Progenitor cell of endocrine pancreas (in vitro differentiated cells): ENCODE measurements around the gene C21orf58. TPM values are rescaled to one million over a fixed set of nuclear protein-coding genes. Genes with fewer than 3 reads are reported as not detected.
A peak's percentile ranks its signal among the peaks of the same experiment; 100 is the strongest.

ENCODE experiments used
- DNase-seq: peaks from one replicate; pipeline ENCODE4 v3.0.0; 2021; ENCODE audit warnings: low spot score; ENCODE audit not compliant: unreplicated experiment
- H3K27ac Mint-ChIP-seq: 2 replicates; pipeline ENCODE4 v1.8.0; 2021; ENCODE audit warnings: mild to moderate bottlenecking, moderate library complexity, mixed read lengths
- H3K27me3 Mint-ChIP-seq: 2 replicates; pipeline ENCODE4 v1.8.0; 2021; ENCODE audit warnings: mixed read lengths
- H3K36me3 Mint-ChIP-seq: 2 replicates; pipeline ENCODE4 v1.8.0; 2022; ENCODE audit warnings: mixed read lengths; ENCODE audit not compliant: insufficient read depth
- H3K4me1 Mint-ChIP-seq: 2 replicates; pipeline ENCODE4 v1.8.0; 2021; ENCODE audit warnings: low read depth, mixed read lengths
- H3K4me3 Mint-ChIP-seq: 2 replicates; pipeline ENCODE4 v1.8.0; 2021; ENCODE audit warnings: low read depth, mild to moderate bottlenecking, moderate library complexity, mixed read lengths
- H3K9me3 Mint-ChIP-seq: 2 replicates; pipeline ENCODE4 v1.8.0; 2021; ENCODE audit warnings: low read depth, mixed read lengths
- CTCF ChIP-seq: fragments of 200-600 bp; sonication (generic); IDR thresholded peaks from one replicate; pipeline ENCODE4 v1.5.0; 2021; ENCODE audit warnings: antibody characterized with exemption, mild to moderate bottlenecking; ENCODE audit not compliant: unreplicated experiment
- total RNA-seq: library from RNA; stranded (reverse); gene quantifications from 2 replicates; pipeline ENCODE4 v1.2.1, GENCODE V29; 2021

Gene C21orf58
- total RNA-seq, 1 donor from 2014 or later = 31.5 TPM

- Mint-ChIP-seq H3K27ac (peak overlapping the region; percentile 69), H3K36me3 (peaks cover 15% of the 10 kb centered on the region)
Measured at GRCh38 chr21:46356494-46357334, 33.0 kb upstream of the C21orf58 start.

GRCh38 chr21:46356005-46356338, 32.3 kb upstream of the C21orf58 start:
- Mint-ChIP-seq H3K9me3 (no peaks in the 10 kb centered on the region), H3K4me1 (no peaks in the 10 kb centered on the region), H3K36me3 (peaks cover 12% of the 10 kb centered on the region), H3K27me3 (no peaks in the 10 kb centered on the region), H3K27ac (no peak overlapping the region), H3K4me3 (no peak overlapping the region)
- DNase-seq = no peak
- TF ChIP-seq CTCF = no peak

More at GRCh38 chr21:46356494-46357334, 33.0 kb upstream of the C21orf58 start:
- TF ChIP-seq CTCF = no peak
- H3K27me3 Mint-ChIP-seq = no peaks in the 10 kb centered on the region
- H3K4me3 Mint-ChIP-seq = no peak overlapping the region
- H3K9me3 Mint-ChIP-seq = no peaks in the 10 kb centered on the region
- H3K4me1 Mint-ChIP-seq = no peaks in the 10 kb centered on the region
- no peak for DNase-seq

GRCh38 chr21:46355161-46356004, 31.7 kb upstream of the C21orf58 start:
- DNase-seq = no peak
- no peaks in the 10 kb centered on the region for H3K9me3 Mint-ChIP-seq

GRCh38 chr21:46354518-46354917, 30.8 kb upstream of the C21orf58 start:
- Mint-ChIP-seq H3K4me1 (no peaks in the 10 kb centered on the region), H3K4me3 (no peak overlapping the region), H3K27ac (no peak overlapping the region), H3K9me3 (no peaks in the 10 kb centered on the region), H3K36me3 (peaks cover 11% of the 10 kb centered on the region), H3K27me3 (no peaks in the 10 kb centered on the region)
- no peak for TF ChIP-seq CTCF
- DNase-seq = no peak

More at GRCh38 chr21:46355161-46356004, 31.7 kb upstream of the C21orf58 start:
- peaks cover 9% of the 10 kb centered on the region for H3K36me3 Mint-ChIP-seq
- TF ChIP-seq CTCF = no peak
- no peak overlapping the region for H3K4me3 Mint-ChIP-seq
- no peak overlapping the region for H3K27ac Mint-ChIP-seq
- no peaks in the 10 kb centered on the region for H3K27me3 Mint-ChIP-seq
- no peaks in the 10 kb centered on the region for H3K4me1 Mint-ChIP-seq

- no peak for TF ChIP-seq CTCF
- no peak overlapping the region for H3K27ac Mint-ChIP-seq
- H3K36me3 Mint-ChIP-seq = peaks cover 14% of the 10 kb centered on the region
- no peak for DNase-seq
- no peak overlapping the region for H3K4me3 Mint-ChIP-seq
- no peaks in the 10 kb centered on the region for H3K27me3 Mint-ChIP-seq
- no peaks in the 10 kb centered on the region for H3K9me3 Mint-ChIP-seq
- no peaks in the 10 kb centered on the region for H3K4me1 Mint-ChIP-seq
Measured at GRCh38 chr21:46354046-46354445, 30.4 kb upstream of the C21orf58 start.
